ENCODE results near the gene JARID2. TPM values are rescaled to one million over a fixed set of nuclear protein-coding genes. Genes with fewer than 3 reads are reported as not detected.

JARID2 gene
- total and polyA plus RNA-seq, 4 donors, result 1.4 to 12.3 (median 3.4) TPM

GRCh38 chr6:15200087-15200486 lies 45.8 kb upstream of the JARID2 start (continued):
- TF ChIP-seq ZBTB33 (IDR thresholded peaks at IDR 0.05), result no peak
- no peak for TF ChIP-seq YY1 (IDR thresholded peaks at IDR 0.05)

- TF ChIP-seq CTCF (IDR thresholded peaks at IDR 0.05; ENCODE audit: low read depth, low read length, missing input control), result no peak
- no peak for TF ChIP-seq ZBTB33 (IDR thresholded peaks at IDR 0.05)
- TF ChIP-seq NR2F2 (IDR thresholded peaks at IDR 0.05), result no peak
- no peak for TF ChIP-seq YY1 (IDR thresholded peaks at IDR 0.05)
- no peak for TF ChIP-seq SP1 (IDR thresholded peaks at IDR 0.05)
- no peak for TF ChIP-seq FOXA1 (IDR thresholded peaks at IDR 0.05)
- no peak for TF ChIP-seq MAX (IDR thresholded peaks at IDR 0.05)
- Histone ChIP-seq H3K27me3 (ENCODE audit: control insufficient read depth in 4 of 4, insufficient read depth in 4 of 4, low read length in 3 of 4) (no peaks in the 10 kb centered on the region), H3K36me3 (ENCODE audit: control insufficient read depth in 4 of 4, insufficient read depth in 3 of 4, low read depth in 1 of 4, low read length in 3 of 4) (no peaks in the 10 kb centered on the region), H3K4me3 (ENCODE audit: low read depth in 1 of 3, low read length in 3 of 3) (no peak overlapping the region), H3K27ac (ENCODE audit: low read depth in 1 of 2, low read length in 2 of 2) (no peak overlapping the region), H3K4me1 (ENCODE audit: control insufficient read depth in 4 of 4, insufficient read depth in 4 of 4, low read length in 3 of 4) (no peaks in the 10 kb centered on the region), H3K9me3 (ENCODE audit: control insufficient read depth in 4 of 4, low read length in 3 of 4) (no peaks in the 10 kb centered on the region), H3K9ac (ENCODE audit: low read depth in 1 of 2, low read length in 2 of 2) (no peak overlapping the region)
- no peak for DNase-seq (ENCODE audit: low spot score)
- WGBS, result 89% methylated on average over 4 of the region's 4 CpGs
Observed at GRCh38 chr6:15205321-15205720, 40.5 kb upstream of the JARID2 start.

GRCh38 chr6:15206887-15207286 lies 39.0 kb upstream of the JARID2 start:
- Histone ChIP-seq H3K4me1 (ENCODE audit: control insufficient read depth in 4 of 4, insufficient read depth in 4 of 4, low read length in 3 of 4) (no peaks in the 10 kb centered on the region), H3K27ac (ENCODE audit: low read depth in 1 of 2, low read length in 2 of 2) (no peak overlapping the region), H3K9me3 (ENCODE audit: control insufficient read depth in 4 of 4, low read length in 3 of 4) (no peaks in the 10 kb centered on the region), H3K27me3 (ENCODE audit: control insufficient read depth in 4 of 4, insufficient read depth in 4 of 4, low read length in 3 of 4) (no peaks in the 10 kb centered on the region), H3K4me3 (ENCODE audit: low read depth in 1 of 3, low read length in 3 of 3) (no peak overlapping the region), H3K9ac (ENCODE audit: low read depth in 1 of 2, low read length in 2 of 2) (no peak overlapping the region), H3K36me3 (ENCODE audit: control insufficient read depth in 4 of 4, insufficient read depth in 3 of 4, low read depth in 1 of 4, low read length in 3 of 4) (no peaks in the 10 kb centered on the region)
- TF ChIP-seq RXRA (IDR thresholded peaks at IDR 0.05), result no peak
- 89% methylated on average over 2 of the region's 2 CpGs for WGBS
- no peak for DNase-seq (ENCODE audit: low spot score)

GRCh38 chr6:15207923-15208322 lies 37.9 kb upstream of the JARID2 start:
- Histone ChIP-seq H3K36me3 (ENCODE audit: control insufficient read depth in 4 of 4, insufficient read depth in 3 of 4, low read depth in 1 of 4, low read length in 3 of 4) (peaks cover 0 to 1% (median 0%) of the 10 kb centered on the region in 4 donors), H3K27me3 (ENCODE audit: control insufficient read depth in 4 of 4, insufficient read depth in 4 of 4, low read length in 3 of 4) (no peaks in the 10 kb centered on the region), H3K27ac (ENCODE audit: low read depth in 1 of 2, low read length in 2 of 2) (no peak overlapping the region), H3K4me1 (ENCODE audit: control insufficient read depth in 4 of 4, insufficient read depth in 4 of 4, low read length in 3 of 4) (no peaks in the 10 kb centered on the region), H3K4me3 (ENCODE audit: low read depth in 1 of 3, low read length in 3 of 3) (no peak overlapping the region), H3K9ac (ENCODE audit: low read depth in 1 of 2, low read length in 2 of 2) (no peak overlapping the region), H3K9me3 (ENCODE audit: control insufficient read depth in 4 of 4, low read length in 3 of 4) (no peaks in the 10 kb centered on the region)
- TF ChIP-seq YY1 (IDR thresholded peaks at IDR 0.05) (no peak), FOXA2 (IDR thresholded peaks at IDR 0.05) (no peak), GABPA (IDR thresholded peaks at IDR 0.05 in 1 of 2, conservative IDR thresholded peaks at IDR 0.05 in 1 of 2) (no peak), MAX (IDR thresholded peaks at IDR 0.05) (no peak), TAF1 (conservative IDR thresholded peaks at IDR 0.05) (no peak), RXRA (IDR thresholded peaks at IDR 0.05) (no peak), REST (IDR thresholded peaks at IDR 0.05) (no peak), FOXA1 (IDR thresholded peaks at IDR 0.05) (no peak), HNF4G (IDR thresholded peaks at IDR 0.05) (no peak), ATF3 (IDR thresholded peaks at IDR 0.05) (no peak), HNF4A (conservative IDR thresholded peaks at IDR 0.05) (no peak)
- no peak for DNase-seq (ENCODE audit: low spot score)
- 87% methylated on average over 3 of the region's 3 CpGs for WGBS

Data from liver (tissue), 9 donors.